Measurements from ENCODE around the gene SYK. TPM values are rescaled to one million over a fixed set of nuclear protein-coding genes. Genes with fewer than 3 reads are reported as not detected.

SYK gene
- total RNA-seq, 1 donor from 2014 or later, result 88.9 TPM

DNA sequence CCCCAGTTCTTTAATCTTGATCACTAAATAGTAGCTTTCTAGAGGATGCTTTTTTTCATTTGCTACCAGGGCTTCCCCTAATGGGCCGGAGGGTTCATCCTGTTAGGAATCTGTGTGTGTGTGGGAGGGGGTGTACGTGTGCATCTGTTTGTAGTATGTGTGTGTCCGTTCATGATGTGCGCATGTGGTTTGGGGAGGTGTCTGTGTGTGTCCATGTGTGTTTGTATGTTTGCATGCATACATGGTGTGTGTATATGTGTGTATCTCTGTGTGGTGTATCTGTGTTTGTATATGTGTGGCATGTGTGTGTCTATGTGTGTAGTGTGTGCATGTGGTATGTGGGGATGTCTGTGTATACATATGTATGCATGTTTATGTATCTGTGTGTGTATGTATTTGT lies 106.2 kb downstream of the SYK start:
- H3K27ac ChIP-seq, result no peak overlapping the region
- TF ChIP-seq, protein P1, sequence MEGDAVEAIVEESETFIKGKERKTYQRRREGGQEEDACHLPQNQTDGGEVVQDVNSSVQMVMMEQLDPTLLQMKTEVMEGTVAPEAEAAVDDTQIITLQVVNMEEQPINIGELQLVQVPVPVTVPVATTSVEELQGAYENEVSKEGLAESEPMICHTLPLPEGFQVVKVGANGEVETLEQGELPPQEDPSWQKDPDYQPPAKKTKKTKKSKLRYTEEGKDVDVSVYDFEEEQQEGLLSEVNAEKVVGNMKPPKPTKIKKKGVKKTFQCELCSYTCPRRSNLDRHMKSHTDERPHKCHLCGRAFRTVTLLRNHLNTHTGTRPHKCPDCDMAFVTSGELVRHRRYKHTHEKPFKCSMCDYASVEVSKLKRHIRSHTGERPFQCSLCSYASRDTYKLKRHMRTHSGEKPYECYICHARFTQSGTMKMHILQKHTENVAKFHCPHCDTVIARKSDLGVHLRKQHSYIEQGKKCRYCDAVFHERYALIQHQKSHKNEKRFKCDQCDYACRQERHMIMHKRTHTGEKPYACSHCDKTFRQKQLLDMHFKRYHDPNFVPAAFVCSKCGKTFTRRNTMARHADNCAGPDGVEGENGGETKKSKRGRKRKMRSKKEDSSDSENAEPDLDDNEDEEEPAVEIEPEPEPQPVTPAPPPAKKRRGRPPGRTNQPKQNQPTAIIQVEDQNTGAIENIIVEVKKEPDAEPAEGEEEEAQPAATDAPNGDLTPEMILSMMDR (IDR thresholded peaks at IDR 0.05), result no peak
- H3K36me3 ChIP-seq, result no peaks in the 10 kb centered on the region
- H3K27me3 ChIP-seq (ENCODE audit: low read depth), result no peaks in the 10 kb centered on the region
- DNase-seq (no peak), ATAC-seq (no peak)
- no peak overlapping the region for H3K4me3 ChIP-seq
- H3K9me3 ChIP-seq, result no peaks in the 10 kb centered on the region
- intact Hi-C loops (cut with DNase I), result no loop called here
- no peaks in the 10 kb centered on the region for H3K4me1 ChIP-seq

DNA sequence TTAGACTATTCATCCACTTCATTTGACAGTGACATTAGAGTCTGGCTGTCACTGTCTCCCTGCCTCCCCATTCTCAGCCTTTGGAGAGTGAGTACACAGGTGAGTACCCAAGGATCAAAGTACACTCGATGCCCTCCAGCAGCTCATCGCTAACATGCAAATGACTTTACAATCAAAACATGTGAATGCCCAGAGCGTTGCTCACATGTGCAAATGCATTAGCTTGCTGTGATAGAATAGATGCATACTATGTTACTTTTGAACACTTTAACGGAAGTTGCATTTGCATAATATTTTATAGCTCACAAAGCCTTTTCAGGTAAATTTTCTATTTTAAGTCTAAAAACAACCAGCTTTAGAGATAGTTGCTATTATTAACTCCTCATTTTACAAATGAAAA lies 107.6 kb downstream of the SYK start:
- Histone ChIP-seq H3K4me3 (no peak overlapping the region), H3K4me1 (no peaks in the 10 kb centered on the region), H3K27me3 (ENCODE audit: low read depth) (peaks cover 5% of the 10 kb centered on the region), H3K9me3 (no peaks in the 10 kb centered on the region), H3K27ac (no peak overlapping the region), H3K36me3 (no peaks in the 10 kb centered on the region)
- intact Hi-C loops (cut with DNase I), result no loop called here
- no peak for ATAC-seq
- TF ChIP-seq, protein P1 (IDR thresholded peaks at IDR 0.05), result no peak
- DNase-seq, result no peak

DNA sequence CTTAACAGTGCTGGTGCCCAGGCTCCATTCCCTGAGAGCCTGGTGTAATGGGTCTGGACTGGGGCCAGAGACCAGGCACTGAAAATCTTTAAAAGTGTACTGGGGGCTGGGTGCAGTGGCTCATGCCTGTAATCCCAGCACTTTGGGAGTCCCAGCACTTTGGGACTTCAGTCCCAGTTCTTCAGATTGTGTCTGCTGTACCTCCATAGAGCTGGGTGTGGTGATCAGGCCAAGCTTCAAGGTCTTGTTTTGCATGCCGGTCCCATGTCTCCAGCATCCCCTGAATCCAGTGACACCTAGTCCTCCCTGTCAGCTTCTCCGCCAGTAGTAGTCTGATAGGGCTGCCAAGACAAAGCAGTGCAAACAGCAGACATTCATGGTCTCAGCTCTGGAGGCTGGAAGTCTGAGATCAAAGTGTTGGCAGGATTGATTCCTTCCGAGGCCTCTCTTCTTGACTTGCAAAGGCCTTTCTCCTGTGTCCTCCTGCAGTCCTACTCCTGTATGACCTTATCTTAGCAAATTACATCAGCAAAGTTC lies 108.2 kb downstream of the SYK start:
- DNase-seq, result no peak
- H3K9me3 ChIP-seq, result no peaks in the 10 kb centered on the region
- no peaks in the 10 kb centered on the region for H3K36me3 ChIP-seq
- H3K4me3 ChIP-seq, result no peak overlapping the region
- TF ChIP-seq, protein P1 (IDR thresholded peaks at IDR 0.05), result no peak
- intact Hi-C loops (cut with DNase I), result no loop called here
- H3K4me1 ChIP-seq, result no peaks in the 10 kb centered on the region
- H3K27me3 ChIP-seq (ENCODE audit: low read depth), result peaks cover 6% of the 10 kb centered on the region
- no peak overlapping the region for H3K27ac ChIP-seq
- no peak for ATAC-seq

DNA sequence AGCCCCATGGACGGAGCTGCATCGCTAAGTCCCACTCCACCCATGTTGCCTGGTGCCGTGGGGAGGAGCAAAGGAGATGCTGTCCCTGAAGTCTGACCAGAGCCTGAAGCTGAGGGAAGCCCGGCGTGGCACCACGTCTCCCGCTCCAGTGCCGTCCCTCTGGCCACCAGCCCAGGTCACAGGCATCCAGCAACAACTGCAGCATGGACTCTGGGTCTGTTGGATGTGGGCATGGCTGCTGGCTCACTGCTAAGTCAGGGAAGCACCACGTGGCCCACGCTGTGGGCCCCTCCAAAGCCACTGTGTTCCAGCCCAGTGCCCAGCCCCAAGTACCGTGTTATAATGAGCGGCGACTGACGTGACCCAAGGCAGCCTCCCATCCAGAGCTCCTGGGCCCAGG lies 112.6 kb downstream of the SYK start:
- no peaks in the 10 kb centered on the region for H3K9me3 ChIP-seq
- intact Hi-C loops (cut with DNase I), result no loop called here

DNA sequence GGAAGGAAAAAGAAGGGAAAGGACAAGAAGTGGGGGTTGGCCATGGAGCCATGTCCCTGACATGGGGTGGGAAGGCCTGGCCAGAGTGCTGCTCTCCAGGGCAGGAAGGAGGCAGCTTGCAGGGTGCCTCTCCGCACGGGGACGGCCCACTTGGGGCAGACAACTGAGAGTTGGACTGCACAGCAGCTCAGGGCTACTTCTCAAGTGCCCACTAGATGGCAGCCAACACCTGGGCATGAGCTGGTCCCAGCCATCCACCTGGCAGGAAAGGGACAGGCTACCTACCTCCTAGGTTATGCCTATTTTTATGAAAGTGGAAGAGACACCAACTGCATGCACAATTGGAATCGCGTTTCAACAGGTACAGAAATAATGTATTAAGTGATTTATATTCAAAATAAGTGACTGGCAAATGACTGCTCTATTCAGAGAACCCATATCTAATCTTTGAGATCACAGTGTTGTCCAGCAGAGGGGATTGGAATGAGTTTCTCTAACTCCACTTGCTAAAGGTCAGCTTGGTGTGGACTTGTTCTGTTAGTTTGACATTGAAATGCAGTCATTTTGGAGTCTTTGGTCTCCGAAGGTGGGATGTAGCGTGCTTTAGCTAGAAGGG lies 113.4 kb downstream of the SYK start:
- TF ChIP-seq, protein P1 (IDR thresholded peaks at IDR 0.05), result peak; percentile 90
- peak; percentile 92 to 96 for ATAC-seq
- Histone ChIP-seq H3K27ac (no peak overlapping the region), H3K4me1 (no peaks in the 10 kb centered on the region), H3K36me3 (no peaks in the 10 kb centered on the region), H3K27me3 (ENCODE audit: low read depth) (peaks cover 6% of the 10 kb centered on the region), H3K9me3 (no peaks in the 10 kb centered on the region), H3K4me3 (no peak overlapping the region)
- intact Hi-C loops (cut with DNase I), result no loop called here
- DNase-seq, result peak; percentile 79

More for the DNA sequence above, 112.6 kb downstream of the SYK start:
- TF ChIP-seq, protein P1 (IDR thresholded peaks at IDR 0.05), result no peak
- H3K4me1 ChIP-seq, result no peaks in the 10 kb centered on the region
- no peak overlapping the region for H3K27ac ChIP-seq
- H3K36me3 ChIP-seq, result no peaks in the 10 kb centered on the region
- no peak overlapping the region for H3K4me3 ChIP-seq
- ATAC-seq (no peak), DNase-seq (no peak)
- H3K27me3 ChIP-seq (ENCODE audit: low read depth), result peaks cover 6% of the 10 kb centered on the region
